ENCODE data around the gene NGB.

NGB gene

GRCh38 chr14:77299771-77300170 lies 28.8 kb upstream of the NGB start:
- TF ChIP-seq, protein P1, sequence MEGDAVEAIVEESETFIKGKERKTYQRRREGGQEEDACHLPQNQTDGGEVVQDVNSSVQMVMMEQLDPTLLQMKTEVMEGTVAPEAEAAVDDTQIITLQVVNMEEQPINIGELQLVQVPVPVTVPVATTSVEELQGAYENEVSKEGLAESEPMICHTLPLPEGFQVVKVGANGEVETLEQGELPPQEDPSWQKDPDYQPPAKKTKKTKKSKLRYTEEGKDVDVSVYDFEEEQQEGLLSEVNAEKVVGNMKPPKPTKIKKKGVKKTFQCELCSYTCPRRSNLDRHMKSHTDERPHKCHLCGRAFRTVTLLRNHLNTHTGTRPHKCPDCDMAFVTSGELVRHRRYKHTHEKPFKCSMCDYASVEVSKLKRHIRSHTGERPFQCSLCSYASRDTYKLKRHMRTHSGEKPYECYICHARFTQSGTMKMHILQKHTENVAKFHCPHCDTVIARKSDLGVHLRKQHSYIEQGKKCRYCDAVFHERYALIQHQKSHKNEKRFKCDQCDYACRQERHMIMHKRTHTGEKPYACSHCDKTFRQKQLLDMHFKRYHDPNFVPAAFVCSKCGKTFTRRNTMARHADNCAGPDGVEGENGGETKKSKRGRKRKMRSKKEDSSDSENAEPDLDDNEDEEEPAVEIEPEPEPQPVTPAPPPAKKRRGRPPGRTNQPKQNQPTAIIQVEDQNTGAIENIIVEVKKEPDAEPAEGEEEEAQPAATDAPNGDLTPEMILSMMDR (IDR thresholded peaks at IDR 0.05; ENCODE audit: low read depth, low read length), result no peak
- DNase-seq (ENCODE audit: low read depth in 2 of 2), result no peak
- H3K4me3 ChIP-seq (replicated peaks in 1 of 2; ENCODE audit: low read depth in 2 of 2, low read length in 2 of 2), result no peak overlapping the region

GRCh38 chr14:77296906-77297305 lies 25.9 kb upstream of the NGB start:
- TF ChIP-seq, protein P1 (IDR thresholded peaks at IDR 0.05; ENCODE audit: low read depth, low read length), result no peak
- no peak overlapping the region for H3K4me3 ChIP-seq (replicated peaks in 1 of 2; ENCODE audit: low read depth in 2 of 2, low read length in 2 of 2)
- no peak for DNase-seq (ENCODE audit: low read depth in 2 of 2)

- DNase-seq (ENCODE audit: low read depth in 2 of 2), result no peak
- no peak overlapping the region for H3K4me3 ChIP-seq (replicated peaks in 1 of 2; ENCODE audit: low read depth in 2 of 2, low read length in 2 of 2)
- TF ChIP-seq, protein P1 (IDR thresholded peaks at IDR 0.05; ENCODE audit: low read depth, low read length), result no peak
Measured at GRCh38 chr14:77296155-77296554, 25.1 kb upstream of the NGB start.

DNA sequence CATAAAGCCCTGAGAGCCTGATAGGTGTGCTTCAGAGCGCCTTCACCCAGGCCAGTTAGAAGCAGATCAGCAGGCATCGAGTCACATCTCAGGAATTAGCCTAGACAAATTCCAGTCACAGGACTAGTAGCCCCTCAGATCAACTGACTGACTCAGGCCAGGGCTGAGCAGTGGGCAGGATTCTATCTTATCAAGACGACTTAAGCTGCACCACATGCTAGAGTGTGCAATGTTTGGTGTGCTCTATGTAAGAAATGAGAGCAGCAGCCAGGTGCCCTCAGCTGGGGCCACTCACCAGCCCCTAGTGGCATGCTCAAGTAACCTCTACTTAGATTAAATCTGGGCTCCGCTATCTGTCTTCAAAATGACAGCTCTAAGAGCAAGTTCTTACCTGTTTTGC lies 19.7 kb upstream of the NGB start:
- TF ChIP-seq, protein P1 (IDR thresholded peaks at IDR 0.05; ENCODE audit: low read depth, low read length), result no peak
- H3K4me3 ChIP-seq (replicated peaks in 1 of 2; ENCODE audit: low read depth in 2 of 2, low read length in 2 of 2), result no peak overlapping the region
- DNase-seq (ENCODE audit: low read depth in 2 of 2), result no peak

DNA sequence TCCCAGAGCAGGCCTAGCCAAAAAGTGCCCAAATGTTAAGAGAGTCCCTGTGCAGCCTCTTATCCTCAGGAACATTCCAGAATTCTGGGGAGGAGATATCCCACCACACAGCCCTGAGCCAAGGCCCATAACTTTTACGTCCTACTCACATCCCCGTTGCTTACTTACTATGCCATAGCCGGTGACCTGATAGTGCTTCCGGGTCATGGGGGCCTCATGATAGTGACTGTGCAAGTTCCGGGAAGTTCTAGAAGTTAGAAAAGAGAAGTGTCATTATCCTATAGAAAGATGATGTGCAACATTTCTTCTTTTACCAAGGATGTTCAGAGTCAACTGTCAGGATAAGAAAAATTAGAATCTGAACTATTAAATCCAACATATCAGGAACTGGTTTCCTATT lies 15.6 kb upstream of the NGB start:
- DNase-seq (ENCODE audit: low read depth in 2 of 2), result no peak
- TF ChIP-seq, protein P1 (IDR thresholded peaks at IDR 0.05; ENCODE audit: low read depth, low read length), result no peak
- no peak overlapping the region for H3K4me3 ChIP-seq (replicated peaks in 1 of 2; ENCODE audit: low read depth in 2 of 2, low read length in 2 of 2)

- H3K4me3 ChIP-seq (replicated peaks in 1 of 2; ENCODE audit: low read depth in 2 of 2, low read length in 2 of 2), result no peak overlapping the region
- TF ChIP-seq, protein P1 (IDR thresholded peaks at IDR 0.05; ENCODE audit: low read depth, low read length), result no peak
- DNase-seq (ENCODE audit: low read depth in 2 of 2), result no peak
Measured at GRCh38 chr14:77284466-77284865, 13.5 kb upstream of the NGB start.

GRCh38 chr14:77284066-77284465 lies 13.1 kb upstream of the NGB start:
- TF ChIP-seq, protein P1 (IDR thresholded peaks at IDR 0.05; ENCODE audit: low read depth, low read length), result no peak
- no peak overlapping the region for H3K4me3 ChIP-seq (replicated peaks in 1 of 2; ENCODE audit: low read depth in 2 of 2, low read length in 2 of 2)
- no peak for DNase-seq (ENCODE audit: low read depth in 2 of 2)
